GM12891 (cell line): ENCODE results near the gene COX7A2.

ENCODE experiments used
- POLR2A ChIP-seq: IDR thresholded peaks from 2 replicates; pipeline ENCODE4 v1.6.1; 2011; ENCODE audit warnings: low read depth, low read length, control low read depth
- POLR2AphosphoS5 ChIP-seq: IDR thresholded peaks from 2 replicates; pipeline ENCODE4 v1.6.1; 2011; ENCODE audit warnings: low read depth, low read length, control low read depth
- SPI1 ChIP-seq: IDR thresholded peaks from 2 replicates; pipeline ENCODE4 v1.6.1; 2011; ENCODE audit warnings: low read depth, low read length, control low read depth
- TAF1 ChIP-seq: IDR thresholded peaks from 2 replicates; pipeline ENCODE4 v1.6.1; 2011; ENCODE audit warnings: low read depth, low read length, control low read depth

DNA sequence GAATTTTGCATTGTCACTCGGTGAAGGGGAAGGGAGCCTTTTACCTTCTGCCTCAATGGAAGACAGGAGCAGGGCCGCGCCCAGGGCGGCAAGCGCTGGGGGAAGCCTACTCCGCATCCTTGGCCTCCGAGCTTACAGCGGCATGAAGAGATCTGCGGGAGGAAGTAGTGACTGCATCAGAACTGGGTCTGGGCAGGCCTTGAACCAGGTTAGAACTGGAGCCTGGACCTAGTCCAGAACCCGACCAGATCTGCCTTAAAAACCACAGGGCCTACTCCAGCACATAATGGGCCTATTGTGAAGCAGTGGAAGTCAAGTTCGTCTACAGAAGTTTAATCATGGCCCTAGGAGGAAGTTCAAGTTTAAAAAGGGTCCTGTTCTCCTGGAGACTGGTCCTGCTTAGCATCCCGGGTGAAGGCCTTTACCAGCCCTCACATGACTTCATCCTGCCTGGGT is 40.9 kb downstream of the COX7A2 start:
- TF ChIP-seq POLR2AphosphoS5 (no peak), POLR2A (no peak), TAF1 (no peak), SPI1 (no peak)
